Neural cell (in vitro differentiated cells): ENCODE results near the gene TLE1. TPM values are rescaled to one million over a fixed set of nuclear protein-coding genes. Genes with fewer than 3 reads are reported as not detected.

Experiments used
- H2AFZ ChIP-seq: fragments of 200-600, 300-800 bp; sonication (generic), shearing (Covaris generic); 2 replicates; pipeline ENCODE4 v1.6.0; 2014; ENCODE audit warnings: low read depth, mild to moderate bottlenecking, antibody characterized with exemption, low read length, moderate library complexity
- H3F3A ChIP-seq: fragments of 200-600 bp; shearing (Covaris generic); 2 replicates; pipeline ENCODE4 v1.6.1; 2016; ENCODE audit warnings: mild to moderate bottlenecking, moderate library complexity, mixed read lengths, antibody characterized with exemption, low read length; ENCODE audit not compliant: insufficient read depth, poor library complexity, severe bottlenecking
- H3K27ac ChIP-seq: fragments of 200-600, 300-800 bp; sonication (generic), shearing (Covaris generic); 2 replicates; pipeline ENCODE4 v1.5.1; 2014; ENCODE audit warnings: mild to moderate bottlenecking, low read length, moderate library complexity
- H3K27me3 ChIP-seq: fragments of 300-800, 200-600 bp; sonication (generic), shearing (Covaris generic); 2 replicates; pipeline ENCODE4 v1.6.0; 2014; ENCODE audit warnings: mild to moderate bottlenecking, low read depth, low read length, moderate library complexity; ENCODE audit not compliant: insufficient read depth
- H3K36me3 ChIP-seq: fragments of 300-800, 200-600 bp; sonication (generic), shearing (Covaris generic); 2 replicates; pipeline ENCODE4 v1.5.1; 2014; ENCODE audit warnings: mild to moderate bottlenecking, antibody characterized with exemption, low read length, moderate library complexity; ENCODE audit not compliant: insufficient read depth
- H3K4me2 ChIP-seq: fragments of 300-800, 200-600 bp; sonication (generic), shearing (Covaris generic); 2 replicates; pipeline ENCODE4 v1.6.0; 2014; ENCODE audit warnings: mild to moderate bottlenecking, low read length
- H3K4me3 ChIP-seq: fragments of 300-800, 200-600 bp; sonication (generic), shearing (Covaris generic); 2 replicates; pipeline ENCODE4 v1.5.1; 2014; ENCODE audit warnings: mild to moderate bottlenecking, low read length, moderate library complexity
- H3K79me2 ChIP-seq: fragments of 200-600 bp; shearing (Covaris generic); replicated peaks from 2 replicates; pipeline ENCODE4 v1.6.0; 2014; ENCODE audit warnings: mild to moderate bottlenecking, low read length, moderate library complexity; ENCODE audit not compliant: insufficient read depth
- H3K9ac ChIP-seq: fragments of 300-800, 200-600 bp; sonication (generic), shearing (Covaris generic); 2 replicates; pipeline ENCODE4 v1.6.1; 2016; ENCODE audit warnings: mild to moderate bottlenecking, low read length, mixed read lengths
- H3K9me2 ChIP-seq: fragments of 200-600 bp; shearing (Covaris generic); 2 replicates; pipeline ENCODE4 v1.6.1; 2016; ENCODE audit warnings: mild to moderate bottlenecking, low read length, mixed read lengths; ENCODE audit not compliant: insufficient read depth
- H3K9me3 ChIP-seq: fragments of 200-600, 300-800 bp; sonication (generic), shearing (Covaris generic); 2 replicates; pipeline ENCODE4 v1.6.1; 2016; ENCODE audit warnings: mild to moderate bottlenecking, mixed run types, low read length, moderate library complexity, mixed read lengths
- H4K20me1 ChIP-seq: fragments of 200-600 bp; shearing (Covaris generic); 2 replicates; pipeline ENCODE4 v1.6.1; 2016; ENCODE audit warnings: mild to moderate bottlenecking, mixed run types; ENCODE audit not compliant: insufficient read depth
- EP300 ChIP-seq: fragments of 450-650 bp; conservative IDR thresholded peaks from 2 replicates; pipeline ENCODE4 v1.6.1; 2014; ENCODE audit warnings: antibody characterized with exemption, mild to moderate bottlenecking, moderate library complexity; ENCODE audit not compliant: poor library complexity, severe bottlenecking
- EZH2 ChIP-seq: fragments of 200-600, 300-800 bp; shearing (Covaris generic), sonication (generic); IDR thresholded peaks from 2 replicates; pipeline ENCODE4 v1.6.1; 2014; ENCODE audit warnings: antibody characterized with exemption, low read length, borderline replicate concordance, mild to moderate bottlenecking; ENCODE audit not compliant: insufficient read depth, poor library complexity, severe bottlenecking
- MXI1 ChIP-seq: fragments of 450-650 bp; conservative IDR thresholded peaks from 2 replicates; pipeline ENCODE4 v1.6.1; 2014; ENCODE audit warnings: antibody characterized with exemption, mild to moderate bottlenecking; ENCODE audit not compliant: poor library complexity, severe bottlenecking
- POLR2AphosphoS5 ChIP-seq: IDR thresholded peaks from 2 replicates; pipeline ENCODE4 v1.6.1; 2012
- RAD21 ChIP-seq: fragments of 450-650 bp; conservative IDR thresholded peaks from 2 replicates; pipeline ENCODE4 v1.6.1; 2014; ENCODE audit warnings: antibody characterized with exemption, mild to moderate bottlenecking, moderate library complexity
- SMC3 ChIP-seq: fragments of 450-650 bp; conservative IDR thresholded peaks from 2 replicates; pipeline ENCODE4 v1.6.1; 2014; ENCODE audit warnings: antibody characterized with exemption, mild to moderate bottlenecking, moderate library complexity; ENCODE audit not compliant: poor library complexity
- TAF1 ChIP-seq: IDR thresholded peaks from 2 replicates; pipeline ENCODE4 v1.6.1; 2012; ENCODE audit warnings: low read depth
- polyA plus RNA-seq: library from polyadenylated mRNA; depleted of rRNA; stranded (reverse); fragments of >200 nt; gene quantifications from 2 replicates; pipeline ENCODE4 v1.2.3, GENCODE V29; 2014
- TF ChIP-seq, protein P1 (sequence below): fragments of 450-650 bp; IDR thresholded peaks from 2 replicates; pipeline ENCODE4 v1.5.1; 2014; ENCODE audit warnings: antibody characterized with exemption, mild to moderate bottlenecking, moderate library complexity; ENCODE audit not compliant: poor library complexity, severe bottlenecking
- TF ChIP-seq, protein P2 (sequence below): IDR thresholded peaks from 2 replicates; pipeline ENCODE4 v1.6.1; 2012; ENCODE audit warnings: borderline replicate concordance

The TLE1 gene
- polyA plus RNA-seq, 1 donor from 2014 or later, result 93.6 TPM

DNA sequence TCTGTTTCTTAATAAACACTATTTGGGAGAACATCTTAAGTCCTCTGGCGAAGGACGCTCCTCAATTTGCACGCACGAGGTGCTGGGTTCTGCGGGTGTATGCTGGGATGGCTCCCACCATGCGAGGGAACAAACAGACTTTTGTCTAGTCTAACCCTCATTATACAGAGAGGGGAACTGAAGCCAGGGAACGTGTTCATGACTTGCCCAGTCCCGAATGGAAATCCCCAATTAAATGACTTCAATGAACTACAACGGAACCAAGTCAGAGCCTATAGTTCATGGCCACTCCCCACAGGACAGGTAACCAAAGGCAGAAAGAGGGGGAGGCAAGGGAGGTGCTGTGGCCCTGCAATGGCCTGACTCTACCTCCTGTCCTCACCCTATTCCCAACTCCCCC is 9.3 kb downstream of the TLE1 start:
- TF ChIP-seq, protein P1, sequence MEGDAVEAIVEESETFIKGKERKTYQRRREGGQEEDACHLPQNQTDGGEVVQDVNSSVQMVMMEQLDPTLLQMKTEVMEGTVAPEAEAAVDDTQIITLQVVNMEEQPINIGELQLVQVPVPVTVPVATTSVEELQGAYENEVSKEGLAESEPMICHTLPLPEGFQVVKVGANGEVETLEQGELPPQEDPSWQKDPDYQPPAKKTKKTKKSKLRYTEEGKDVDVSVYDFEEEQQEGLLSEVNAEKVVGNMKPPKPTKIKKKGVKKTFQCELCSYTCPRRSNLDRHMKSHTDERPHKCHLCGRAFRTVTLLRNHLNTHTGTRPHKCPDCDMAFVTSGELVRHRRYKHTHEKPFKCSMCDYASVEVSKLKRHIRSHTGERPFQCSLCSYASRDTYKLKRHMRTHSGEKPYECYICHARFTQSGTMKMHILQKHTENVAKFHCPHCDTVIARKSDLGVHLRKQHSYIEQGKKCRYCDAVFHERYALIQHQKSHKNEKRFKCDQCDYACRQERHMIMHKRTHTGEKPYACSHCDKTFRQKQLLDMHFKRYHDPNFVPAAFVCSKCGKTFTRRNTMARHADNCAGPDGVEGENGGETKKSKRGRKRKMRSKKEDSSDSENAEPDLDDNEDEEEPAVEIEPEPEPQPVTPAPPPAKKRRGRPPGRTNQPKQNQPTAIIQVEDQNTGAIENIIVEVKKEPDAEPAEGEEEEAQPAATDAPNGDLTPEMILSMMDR, result no peak
- no peak for TF ChIP-seq MXI1
- Histone ChIP-seq H3K79me2 (peaks cover 98% of the 10 kb centered on the region), H3K36me3 (no peaks in the 10 kb centered on the region), H2AFZ (no peak overlapping the region), H3K9ac (no peak overlapping the region), H3K4me3 (peak overlapping the region; percentile 15), H3F3A (peaks cover 13% of the 10 kb centered on the region), H3K27ac (peak overlapping the region; percentile 9), H4K20me1 (no peaks in the 10 kb centered on the region), H3K9me2 (no peaks in the 10 kb centered on the region), H3K9me3 (no peaks in the 10 kb centered on the region), H3K4me2 (no peak overlapping the region), H3K27me3 (no peaks in the 10 kb centered on the region)

DNA sequence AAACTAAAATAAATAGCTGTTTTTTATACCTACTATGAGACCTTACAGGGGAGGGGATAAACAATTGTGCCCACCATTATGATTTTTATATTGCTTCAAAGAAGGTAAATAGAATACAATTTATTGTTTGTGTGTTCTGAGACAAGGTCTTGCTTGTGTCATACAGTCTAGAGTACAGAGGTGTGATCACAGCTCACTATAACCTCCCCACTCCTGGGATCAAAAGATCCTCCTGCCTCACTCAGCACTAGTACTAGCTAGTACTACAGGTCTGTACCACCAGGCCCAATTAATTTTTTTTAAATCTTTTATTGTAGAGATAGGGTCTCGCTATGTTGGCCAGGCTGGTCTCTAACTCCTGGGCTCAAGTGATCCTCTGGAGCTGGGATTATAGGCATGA is 11.3 kb downstream of the TLE1 start:
- H3K27me3 ChIP-seq, result no peaks in the 10 kb centered on the region
- no peak overlapping the region for H3K27ac ChIP-seq
- H3K9me3 ChIP-seq, result no peaks in the 10 kb centered on the region
- no peaks in the 10 kb centered on the region for H4K20me1 ChIP-seq
- no peak overlapping the region for H3K9ac ChIP-seq
- peaks cover 13% of the 10 kb centered on the region for H3F3A ChIP-seq
- H3K4me3 ChIP-seq, result no peak overlapping the region
- H2AFZ ChIP-seq, result no peak overlapping the region
- H3K9me2 ChIP-seq, result no peaks in the 10 kb centered on the region
- no peaks in the 10 kb centered on the region for H3K36me3 ChIP-seq
- no peak overlapping the region for H3K4me2 ChIP-seq
- peaks cover 98% of the 10 kb centered on the region for H3K79me2 ChIP-seq
- TF ChIP-seq, protein P1, result no peak
- TF ChIP-seq SMC3 (no peak), RAD21 (no peak), MXI1 (no peak), EZH2 (no peak), EP300 (no peak), TAF1 (no peak), POLR2AphosphoS5 (no peak)
- TF ChIP-seq, protein P2, sequence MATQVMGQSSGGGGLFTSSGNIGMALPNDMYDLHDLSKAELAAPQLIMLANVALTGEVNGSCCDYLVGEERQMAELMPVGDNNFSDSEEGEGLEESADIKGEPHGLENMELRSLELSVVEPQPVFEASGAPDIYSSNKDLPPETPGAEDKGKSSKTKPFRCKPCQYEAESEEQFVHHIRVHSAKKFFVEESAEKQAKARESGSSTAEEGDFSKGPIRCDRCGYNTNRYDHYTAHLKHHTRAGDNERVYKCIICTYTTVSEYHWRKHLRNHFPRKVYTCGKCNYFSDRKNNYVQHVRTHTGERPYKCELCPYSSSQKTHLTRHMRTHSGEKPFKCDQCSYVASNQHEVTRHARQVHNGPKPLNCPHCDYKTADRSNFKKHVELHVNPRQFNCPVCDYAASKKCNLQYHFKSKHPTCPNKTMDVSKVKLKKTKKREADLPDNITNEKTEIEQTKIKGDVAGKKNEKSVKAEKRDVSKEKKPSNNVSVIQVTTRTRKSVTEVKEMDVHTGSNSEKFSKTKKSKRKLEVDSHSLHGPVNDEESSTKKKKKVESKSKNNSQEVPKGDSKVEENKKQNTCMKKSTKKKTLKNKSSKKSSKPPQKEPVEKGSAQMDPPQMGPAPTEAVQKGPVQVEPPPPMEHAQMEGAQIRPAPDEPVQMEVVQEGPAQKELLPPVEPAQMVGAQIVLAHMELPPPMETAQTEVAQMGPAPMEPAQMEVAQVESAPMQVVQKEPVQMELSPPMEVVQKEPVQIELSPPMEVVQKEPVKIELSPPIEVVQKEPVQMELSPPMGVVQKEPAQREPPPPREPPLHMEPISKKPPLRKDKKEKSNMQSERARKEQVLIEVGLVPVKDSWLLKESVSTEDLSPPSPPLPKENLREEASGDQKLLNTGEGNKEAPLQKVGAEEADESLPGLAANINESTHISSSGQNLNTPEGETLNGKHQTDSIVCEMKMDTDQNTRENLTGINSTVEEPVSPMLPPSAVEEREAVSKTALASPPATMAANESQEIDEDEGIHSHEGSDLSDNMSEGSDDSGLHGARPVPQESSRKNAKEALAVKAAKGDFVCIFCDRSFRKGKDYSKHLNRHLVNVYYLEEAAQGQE, result no peak
